ENCODE data around the gene CYTH4.

GRCh38 chr22:37344735-37345449, 62.6 kb downstream of the CYTH4 start:
- TF ChIP-seq CTCF (IDR thresholded peaks at IDR 0.05) = no peak
- no peak for TF ChIP-seq EP300 (IDR thresholded peaks at IDR 0.05)
- TF ChIP-seq POLR2A (IDR thresholded peaks at IDR 0.05) = no peak

Measured in gastroesophageal sphincter (tissue), 3 donors.